Limb (tissue), 2 donors: ENCODE measurements around the gene POR.

ENCODE experiments used
- DNase-seq, 2 donors: peaks; one replicate each; pipeline ENCODE4 v3.0.0-alpha.2; 2016; ENCODE audit errors: extremely low spot score in 2 of 2

The POR gene

DNA sequence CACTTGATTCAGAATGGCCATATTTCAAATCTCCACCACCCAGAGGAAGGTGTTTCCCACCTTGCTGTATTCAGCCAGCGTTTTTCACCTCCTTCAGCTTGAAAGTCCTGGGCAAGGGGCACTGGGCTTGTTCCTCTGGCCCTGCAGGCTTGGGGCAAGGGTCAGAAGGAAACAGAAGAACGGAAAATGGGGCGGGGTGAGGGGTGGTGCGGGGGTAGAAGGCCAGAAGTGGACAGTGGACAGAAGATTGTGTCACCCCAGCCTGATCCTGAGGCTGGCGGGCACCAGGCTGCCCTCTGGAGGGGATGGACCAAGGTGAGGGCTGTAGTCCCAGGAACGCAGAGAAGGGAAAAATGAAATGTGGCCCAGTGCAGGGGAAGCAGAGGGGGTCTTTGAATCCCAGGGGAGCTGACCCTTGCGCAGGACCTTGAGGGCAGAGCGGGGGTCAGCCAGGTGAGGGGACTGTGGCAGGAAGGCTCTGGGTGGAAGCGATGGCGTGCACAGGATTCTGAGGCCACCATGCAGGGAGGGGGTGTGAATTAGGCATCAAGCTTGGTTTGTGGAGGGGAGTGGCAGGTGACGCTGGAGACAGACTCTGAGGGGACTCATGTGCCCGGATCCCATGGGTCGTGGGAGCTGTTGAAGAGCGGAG, 56.5 kb downstream of the POR start:
- no peak for DNase-seq

DNA sequence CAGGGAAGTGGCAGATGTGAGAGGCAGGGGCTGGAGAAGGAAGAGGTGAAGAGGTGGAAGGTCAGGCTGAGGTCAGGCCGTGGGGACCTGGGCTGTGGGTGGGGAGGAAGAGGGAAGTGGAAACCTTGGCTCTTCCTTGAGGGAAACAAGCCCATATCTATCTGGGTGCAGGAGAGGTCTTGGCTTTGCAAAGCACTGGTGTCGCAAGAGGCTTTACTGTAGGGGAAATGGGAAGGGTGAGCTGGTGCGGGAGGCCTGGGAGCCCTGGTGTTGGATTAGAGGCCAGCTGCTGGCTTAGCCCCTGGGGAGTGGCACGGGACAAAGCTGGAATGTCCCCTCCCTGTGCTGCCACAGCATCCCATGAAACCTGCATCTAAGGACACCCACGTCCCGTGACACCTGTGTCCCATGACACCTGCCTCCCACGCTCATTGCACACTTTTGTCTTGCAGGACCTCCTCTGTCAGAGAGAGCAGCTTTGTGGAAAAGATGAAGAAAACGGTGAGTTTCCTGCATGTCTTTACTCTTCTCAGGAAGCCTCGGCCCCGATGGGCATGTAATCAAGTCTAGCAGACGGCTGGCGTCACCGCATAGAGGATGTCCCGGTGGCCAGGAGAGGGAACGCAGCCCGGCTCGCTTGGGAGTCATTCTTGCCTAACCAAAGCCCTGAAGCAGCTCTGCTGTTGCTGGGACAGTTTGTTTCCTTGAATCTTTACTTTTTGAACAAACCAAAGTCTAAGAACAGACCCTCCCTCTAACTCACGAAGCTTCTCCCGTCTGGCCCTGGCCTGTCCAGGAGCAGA, 57.2 kb downstream of the POR start:
- DNase-seq, result peak in 1 of 2 donors; percentile 36

DNA sequence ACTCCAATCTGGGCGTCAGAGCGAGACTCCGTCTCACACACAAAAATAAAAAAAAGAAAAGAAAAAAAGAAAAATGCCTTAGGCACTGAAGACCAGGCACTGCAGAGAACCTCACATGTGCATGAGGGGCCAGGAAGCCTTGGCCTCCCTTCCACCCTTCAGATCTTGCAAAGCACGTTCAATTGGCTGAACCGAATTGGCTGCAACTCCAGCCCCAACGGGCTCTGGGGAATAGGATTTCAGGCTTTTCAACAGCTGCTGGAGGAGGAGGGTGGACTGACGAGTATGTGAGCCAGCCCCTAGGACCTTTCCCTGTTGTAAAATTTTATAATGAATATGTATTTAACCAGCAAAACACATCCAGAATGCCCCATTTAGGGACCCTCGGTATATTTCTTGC, 62.8 kb downstream of the POR start:
- peak; percentile 66 to 83 for DNase-seq

DNA sequence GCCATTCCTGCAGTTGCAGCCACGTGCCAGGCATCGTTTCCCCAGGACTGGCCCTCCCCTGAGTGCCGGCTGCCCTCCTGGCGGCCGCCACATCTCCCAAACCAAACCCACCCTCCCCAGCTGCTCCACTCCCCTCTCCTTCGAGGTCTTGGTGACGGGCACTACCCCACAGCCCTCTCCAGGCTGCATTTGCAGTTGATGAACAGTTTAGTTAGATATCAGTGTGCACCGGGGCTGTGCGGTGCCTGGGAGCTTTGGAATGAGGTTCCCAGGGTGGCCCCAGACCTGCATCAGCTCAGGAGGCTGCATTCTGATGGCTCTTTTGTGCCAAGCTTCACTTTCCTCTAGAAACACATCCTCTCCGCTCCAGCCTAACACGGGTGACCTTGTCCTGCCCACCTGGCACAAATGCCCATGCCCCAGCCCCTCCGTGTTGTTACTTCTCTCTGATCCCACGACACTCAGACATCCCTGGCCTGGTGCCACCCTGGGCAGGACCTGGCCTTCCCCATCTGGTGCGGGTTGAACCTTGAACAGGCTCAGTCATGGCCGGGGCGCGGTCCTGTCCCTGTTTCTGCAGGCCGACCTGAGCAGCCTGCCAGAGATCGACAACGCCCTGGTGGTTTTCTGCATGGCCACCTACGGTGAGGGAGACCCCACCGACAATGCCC, 64.9 kb downstream of the POR start:
- DNase-seq, result no peak

DNA sequence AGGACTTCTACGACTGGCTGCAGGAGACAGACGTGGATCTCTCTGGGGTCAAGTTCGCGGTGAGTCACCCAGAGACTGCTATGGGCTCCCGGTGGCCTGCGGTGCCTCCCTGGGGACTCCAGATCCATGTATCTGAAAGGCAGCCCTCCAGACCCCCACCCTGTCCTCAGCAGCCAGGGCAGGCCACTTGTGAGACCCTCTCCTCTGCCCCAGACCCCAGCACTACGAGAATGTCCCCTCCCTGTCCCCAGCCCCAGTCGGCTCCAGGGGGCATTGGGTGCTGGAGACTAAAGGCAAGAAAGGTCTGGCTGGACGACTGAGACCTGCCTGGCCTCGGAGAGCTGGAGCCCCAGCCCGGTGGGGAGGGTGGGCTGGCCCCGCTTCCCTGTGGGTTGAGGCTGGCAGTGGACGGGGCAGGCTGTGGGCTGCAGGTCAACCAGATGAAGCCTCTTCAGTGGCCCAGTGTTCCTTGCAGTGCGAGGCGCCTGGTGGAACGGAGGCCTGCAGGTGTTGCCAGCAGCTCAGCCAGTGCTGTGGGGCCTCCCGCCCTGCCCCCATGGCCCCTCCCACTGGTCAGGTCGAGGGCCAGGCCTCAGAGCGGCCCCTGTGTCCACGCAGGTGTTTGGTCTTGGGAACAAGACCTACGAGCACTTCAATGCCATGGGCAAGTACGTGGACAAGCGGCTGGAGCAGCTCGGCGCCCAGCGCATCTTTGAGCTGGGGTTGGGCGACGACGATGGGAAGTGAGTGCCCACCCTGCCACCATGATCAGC, 65.7 kb downstream of the POR start:
- no peak for DNase-seq

DNA sequence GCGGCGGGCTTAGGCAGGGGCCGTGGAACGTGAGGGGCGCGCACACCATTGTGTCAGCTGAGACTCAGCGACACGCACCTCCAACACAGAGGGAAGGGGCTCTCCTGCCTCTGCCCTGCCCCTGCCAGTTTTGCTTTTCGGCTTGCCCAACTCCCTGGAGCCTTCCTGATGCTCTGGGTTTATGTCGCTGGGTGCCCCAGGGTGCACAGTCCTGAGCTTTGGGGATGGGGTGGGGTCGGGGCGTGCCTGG, 66.2 kb downstream of the POR start:
- no peak for DNase-seq

DNA sequence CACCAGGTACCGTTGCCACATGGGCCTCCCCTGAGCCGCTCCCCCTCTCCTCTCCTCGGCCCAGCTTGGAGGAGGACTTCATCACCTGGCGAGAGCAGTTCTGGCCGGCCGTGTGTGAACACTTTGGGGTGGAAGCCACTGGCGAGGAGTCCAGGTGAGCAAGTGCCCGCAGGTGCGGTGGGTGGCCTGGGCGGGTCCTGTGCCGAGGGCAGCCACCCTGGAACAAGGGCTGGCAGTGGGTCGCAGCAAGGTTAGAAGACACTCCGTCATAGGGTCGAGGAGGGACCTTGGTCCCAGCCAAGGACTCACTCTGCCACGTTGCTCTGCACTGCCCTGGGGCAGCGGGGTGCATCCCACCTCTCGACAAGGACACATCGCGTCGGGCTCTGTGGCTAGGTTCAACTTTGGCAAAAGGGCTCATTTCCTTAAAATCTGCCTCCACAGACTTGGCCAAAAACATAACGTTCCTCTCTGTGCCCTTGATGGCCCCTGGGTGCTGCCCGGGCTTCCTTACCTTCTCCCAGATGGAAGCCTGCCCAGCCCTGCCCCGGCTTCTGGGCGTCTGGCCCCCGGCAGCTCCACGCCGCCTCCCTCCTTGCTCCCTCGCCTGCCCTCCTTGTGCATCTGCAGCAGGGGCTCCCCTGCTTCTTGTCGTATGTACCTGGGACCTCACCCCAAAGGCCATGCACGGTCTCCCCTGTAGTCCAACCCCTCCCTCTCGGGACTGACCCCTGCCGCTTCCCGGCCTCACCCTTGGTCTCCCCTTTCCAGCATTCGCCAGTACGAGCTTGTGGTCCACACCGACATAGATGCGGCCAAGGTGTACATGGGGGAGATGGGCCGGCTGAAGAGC, 66.7 kb downstream of the POR start:
- no peak for DNase-seq

DNA sequence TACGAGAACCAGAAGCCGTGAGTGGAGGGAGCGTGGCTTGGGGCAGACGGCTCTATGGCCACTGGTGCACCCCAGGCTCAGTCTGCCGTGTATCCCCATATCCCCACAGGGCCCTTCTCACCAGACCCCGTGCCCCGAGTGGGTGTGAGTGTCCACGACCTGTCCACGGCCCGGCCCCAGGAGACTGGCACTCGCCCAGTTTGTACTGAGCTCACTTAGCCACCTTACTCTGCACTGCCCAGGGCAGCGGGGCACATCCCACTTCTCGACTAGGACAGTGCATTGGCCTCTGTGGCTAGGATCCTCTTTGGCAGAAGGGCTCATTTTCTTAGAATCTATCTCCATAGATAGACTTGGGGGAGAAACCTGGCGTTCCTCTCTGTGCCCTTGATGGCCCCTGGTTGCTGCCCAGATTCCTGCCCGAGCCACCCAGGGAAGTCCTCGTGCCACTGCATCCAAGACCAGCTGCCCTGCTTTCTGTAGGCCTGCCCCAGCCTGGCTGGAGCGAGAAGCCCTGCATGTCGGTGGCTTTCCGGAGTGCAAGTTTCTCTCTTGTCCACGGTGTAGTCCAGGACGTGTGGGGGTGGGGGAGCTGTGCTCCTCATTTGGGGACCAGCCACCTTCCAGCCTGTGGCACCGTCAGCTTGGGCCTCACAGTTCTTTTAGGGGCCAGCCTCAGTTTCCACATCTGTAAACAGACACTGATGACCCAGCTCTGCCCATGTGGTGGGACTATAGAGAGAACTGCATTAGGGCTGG, 67.5 kb downstream of the POR start:
- no peak for DNase-seq

DNA sequence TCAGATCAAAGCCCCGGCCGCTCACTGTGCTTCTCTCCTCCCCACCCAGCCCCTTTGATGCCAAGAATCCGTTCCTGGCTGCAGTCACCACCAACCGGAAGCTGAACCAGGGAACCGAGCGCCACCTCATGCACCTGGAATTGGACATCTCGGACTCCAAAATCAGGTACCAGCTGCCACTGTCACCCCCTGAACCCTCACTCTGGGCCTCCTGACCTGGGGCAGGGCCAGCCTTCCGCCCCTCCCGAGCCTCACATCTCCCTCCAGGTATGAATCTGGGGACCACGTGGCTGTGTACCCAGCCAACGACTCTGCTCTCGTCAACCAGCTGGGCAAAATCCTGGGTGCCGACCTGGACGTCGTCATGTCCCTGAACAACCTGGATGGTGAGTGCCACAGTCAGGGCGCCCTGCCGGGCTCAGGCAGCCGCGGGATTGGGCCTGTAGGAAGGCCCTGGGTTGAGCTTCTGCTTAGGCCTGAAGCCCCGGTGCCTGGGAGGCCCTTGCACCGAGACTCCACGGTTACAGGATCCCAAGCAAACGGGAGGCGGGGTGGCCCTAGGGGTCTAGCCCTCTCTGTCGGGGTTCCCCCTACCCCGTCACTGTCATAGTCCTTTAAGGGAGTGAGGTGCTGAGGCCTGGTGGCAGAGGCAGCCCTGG, 68.6 kb downstream of the POR start:
- DNase-seq, result no peak

DNA sequence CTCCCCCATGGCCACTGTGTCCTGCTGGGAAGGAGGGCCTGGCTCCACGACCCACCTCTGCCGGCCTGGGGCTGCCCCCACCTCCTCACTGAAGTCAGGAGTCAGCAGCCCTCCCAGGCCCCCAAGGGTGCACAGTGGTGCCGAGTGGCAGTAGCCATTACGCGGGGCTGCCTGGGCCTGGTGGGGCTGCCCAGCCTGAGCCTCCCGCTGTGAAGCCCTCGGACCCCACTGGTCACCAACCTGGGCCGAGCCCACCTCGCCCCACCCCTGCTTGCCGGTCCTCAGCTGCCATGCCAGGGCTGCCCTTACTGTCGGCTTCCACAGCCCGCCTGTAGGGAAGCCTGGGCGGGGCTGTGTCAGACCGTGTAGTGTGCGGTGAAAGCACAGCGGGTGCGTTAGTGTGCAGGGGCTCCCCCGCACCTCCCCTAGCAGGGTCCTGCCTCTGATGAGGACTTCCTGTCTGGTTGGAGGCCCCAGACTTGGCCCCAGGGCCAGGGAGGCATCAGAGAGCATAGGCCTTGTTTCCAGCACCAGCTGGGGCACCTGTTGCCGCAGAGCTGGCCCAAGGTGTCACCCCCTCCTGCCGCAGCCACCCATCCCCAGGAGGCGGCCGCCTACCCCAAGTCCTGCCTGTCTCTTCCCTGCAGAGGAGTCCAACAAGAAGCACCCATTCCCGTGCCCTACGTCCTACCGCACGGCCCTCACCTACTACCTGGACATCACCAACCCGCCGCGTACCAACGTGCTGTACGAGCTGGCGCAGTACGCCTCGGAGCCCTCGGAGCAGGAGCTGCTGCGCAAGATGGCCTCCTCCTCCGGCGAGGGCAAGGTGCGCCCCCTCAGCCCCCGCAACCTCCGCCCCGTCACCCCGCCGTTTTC, 69.4 kb downstream of the POR start:
- no peak for DNase-seq

DNA sequence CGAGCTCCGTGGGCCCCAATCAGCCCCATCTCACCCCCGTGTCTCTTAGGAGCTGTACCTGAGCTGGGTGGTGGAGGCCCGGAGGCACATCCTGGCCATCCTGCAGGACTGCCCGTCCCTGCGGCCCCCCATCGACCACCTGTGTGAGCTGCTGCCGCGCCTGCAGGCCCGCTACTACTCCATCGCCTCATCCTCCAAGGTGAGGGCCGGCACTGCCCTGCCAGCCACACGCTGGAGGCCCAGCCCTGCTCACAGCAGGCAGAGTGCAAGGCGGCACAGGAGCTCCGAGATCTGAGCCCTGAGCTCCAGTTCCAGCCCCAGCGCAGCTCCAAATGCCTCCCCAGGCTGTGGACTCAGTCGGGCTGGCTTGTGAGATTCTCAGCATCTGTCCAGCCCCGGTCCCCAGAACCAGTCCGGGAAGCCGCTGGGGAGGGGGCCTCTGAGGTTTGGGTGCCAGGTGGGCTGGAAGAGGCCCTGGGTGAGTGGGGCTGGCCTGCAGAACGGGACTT, 70.1 kb downstream of the POR start:
- DNase-seq, result no peak

DNA sequence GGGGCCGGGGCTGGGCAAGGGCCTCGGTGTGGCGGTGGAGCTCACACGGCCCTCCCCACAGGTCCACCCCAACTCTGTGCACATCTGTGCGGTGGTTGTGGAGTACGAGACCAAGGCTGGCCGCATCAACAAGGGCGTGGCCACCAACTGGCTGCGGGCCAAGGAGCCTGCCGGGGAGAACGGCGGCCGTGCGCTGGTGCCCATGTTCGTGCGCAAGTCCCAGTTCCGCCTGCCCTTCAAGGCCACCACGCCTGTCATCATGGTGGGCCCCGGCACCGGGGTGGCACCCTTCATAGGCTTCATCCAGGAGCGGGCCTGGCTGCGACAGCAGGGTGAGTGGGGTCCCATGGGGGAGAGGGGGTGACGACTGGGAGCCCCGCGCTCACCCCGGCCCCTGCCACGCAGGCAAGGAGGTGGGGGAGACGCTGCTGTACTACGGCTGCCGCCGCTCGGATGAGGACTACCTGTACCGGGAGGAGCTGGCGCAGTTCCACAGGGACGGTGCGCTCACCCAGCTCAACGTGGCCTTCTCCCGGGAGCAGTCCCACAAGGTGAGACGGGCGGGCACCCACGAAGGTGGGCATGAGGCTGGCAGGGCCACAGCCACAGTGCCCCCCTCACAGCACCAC, 70.7 kb downstream of the POR start:
- peak in 1 of 2 donors; percentile 35 for DNase-seq

DNA sequence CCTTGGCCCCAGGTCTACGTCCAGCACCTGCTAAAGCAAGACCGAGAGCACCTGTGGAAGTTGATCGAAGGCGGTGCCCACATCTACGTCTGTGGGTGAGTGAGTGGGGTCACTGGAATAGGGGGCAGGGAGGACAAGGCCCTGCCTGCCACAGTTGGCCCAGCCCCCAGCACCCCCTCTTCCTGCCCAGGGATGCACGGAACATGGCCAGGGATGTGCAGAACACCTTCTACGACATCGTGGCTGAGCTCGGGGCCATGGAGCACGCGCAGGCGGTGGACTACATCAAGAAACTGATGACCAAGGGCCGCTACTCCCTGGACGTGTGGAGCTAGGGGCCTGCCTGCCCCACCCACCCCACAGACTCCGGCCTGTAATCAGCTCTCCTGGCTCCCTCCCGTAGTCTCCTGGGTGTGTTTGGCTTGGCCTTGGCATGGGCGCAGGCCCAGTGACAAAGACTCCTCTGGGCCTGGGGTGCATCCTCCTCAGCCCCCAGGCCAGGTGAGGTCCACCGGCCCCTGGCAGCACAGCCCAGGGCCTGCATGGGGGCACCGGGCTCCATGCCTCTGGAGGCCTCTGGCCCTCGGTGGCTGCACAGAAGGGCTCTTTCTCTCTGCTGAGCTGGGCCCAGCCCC, 71.3 kb downstream of the POR start:
- no peak for DNase-seq

DNA sequence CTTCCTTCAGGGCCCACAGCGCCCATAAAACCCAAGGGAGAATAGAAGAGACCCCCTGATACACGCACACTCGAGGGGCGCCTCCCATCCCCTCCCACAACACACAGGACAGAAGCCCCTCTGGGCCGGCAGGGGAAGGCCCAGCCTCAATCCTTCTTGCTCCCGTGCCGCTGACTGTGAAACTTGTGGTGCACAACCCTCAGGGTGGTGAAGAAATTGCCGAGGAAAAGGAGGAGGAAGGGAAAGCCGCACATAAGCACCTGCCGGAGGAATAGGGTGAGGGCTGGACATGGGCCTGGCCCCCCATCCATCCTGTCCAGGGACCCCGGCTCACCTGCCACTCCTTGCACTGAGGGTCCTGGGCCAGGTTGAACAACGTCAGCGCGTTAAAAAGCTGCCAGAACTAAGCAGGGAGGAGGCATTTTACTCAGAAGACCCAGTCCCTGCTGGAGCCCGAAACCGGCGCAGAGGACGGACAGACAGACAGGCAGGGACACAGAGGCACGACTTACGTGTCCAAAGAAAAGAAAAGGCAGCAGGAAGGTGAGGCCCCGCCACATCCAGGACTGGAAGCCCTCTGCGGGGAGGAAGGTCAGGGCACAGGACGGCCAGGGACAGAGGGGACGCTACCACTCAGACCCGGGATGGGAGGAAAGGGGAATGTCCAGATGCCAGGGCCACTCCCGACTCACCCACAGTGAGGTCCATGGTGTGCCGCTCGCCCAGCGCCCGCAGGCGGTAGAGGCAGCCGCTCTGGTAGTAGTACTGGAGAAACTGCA, 72.3 kb downstream of the POR start:
- DNase-seq, result no peak

DNA sequence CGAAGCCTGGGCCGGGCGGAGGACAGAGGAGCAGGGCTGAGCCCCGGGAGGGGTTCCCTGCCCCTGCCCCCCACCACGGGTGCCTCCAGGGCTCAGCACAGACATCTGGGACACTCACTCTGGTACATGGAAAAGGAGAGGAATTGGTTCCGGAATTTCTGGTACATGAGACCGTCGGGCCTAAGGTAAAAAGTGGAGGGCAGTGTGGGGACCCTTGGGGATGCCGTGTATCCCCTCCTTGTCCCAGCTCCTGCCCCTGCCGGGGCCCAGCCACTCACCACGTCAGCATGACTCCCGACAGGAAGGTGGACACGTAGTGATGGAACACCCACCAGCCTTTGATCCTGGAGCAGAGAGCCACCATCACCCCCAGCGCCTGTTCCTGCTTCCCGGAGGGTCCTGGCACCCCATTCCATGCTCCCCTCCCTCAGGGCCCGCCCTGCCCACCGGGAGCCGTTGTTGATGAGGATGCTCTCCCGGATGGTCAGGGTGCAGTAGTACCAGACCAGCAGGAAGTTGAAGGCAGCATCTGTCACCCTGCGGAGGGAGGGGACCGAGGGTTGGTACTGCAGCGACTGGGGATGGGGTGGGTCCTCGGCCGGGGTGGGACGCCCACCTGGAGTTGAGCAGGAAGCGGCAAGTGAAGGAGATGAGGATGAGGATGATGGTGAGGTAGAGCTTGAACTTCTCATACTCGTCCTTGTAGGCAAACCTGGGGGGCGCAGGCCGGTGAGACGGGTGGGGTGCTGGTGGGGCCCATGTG, 73.0 kb downstream of the POR start:
- no peak for DNase-seq
